ENCODE results near the gene ALKBH8. TPM values are rescaled to one million over a fixed set of nuclear protein-coding genes. Genes with fewer than 3 reads are reported as not detected.

Gene ALKBH8
- total RNA-seq, 1 donor from 2014 or later: 11.6 TPM

DNA sequence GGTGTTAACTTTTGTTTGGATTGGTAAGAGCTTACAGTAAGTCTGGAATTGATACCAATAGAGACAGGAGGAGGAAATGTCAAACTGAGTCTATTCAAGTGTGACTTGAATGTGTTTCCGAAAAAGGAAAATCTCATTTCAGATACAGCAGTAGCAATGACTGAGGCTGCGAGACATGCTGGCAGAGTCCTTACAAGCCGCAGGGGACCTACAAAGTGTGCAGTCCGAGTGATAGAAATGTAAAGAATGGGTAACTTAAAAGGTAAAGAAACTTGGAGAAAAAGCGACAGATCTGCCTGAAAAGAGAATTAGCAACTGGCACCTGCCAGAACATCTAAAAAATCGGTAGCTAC is 108.4 kb downstream of the ALKBH8 start:
- DNase-seq (ENCODE audit: low spot score): no peak
- no peak for ATAC-seq
- intact Hi-C loops (cut with DNase I): no loop called here

DNA sequence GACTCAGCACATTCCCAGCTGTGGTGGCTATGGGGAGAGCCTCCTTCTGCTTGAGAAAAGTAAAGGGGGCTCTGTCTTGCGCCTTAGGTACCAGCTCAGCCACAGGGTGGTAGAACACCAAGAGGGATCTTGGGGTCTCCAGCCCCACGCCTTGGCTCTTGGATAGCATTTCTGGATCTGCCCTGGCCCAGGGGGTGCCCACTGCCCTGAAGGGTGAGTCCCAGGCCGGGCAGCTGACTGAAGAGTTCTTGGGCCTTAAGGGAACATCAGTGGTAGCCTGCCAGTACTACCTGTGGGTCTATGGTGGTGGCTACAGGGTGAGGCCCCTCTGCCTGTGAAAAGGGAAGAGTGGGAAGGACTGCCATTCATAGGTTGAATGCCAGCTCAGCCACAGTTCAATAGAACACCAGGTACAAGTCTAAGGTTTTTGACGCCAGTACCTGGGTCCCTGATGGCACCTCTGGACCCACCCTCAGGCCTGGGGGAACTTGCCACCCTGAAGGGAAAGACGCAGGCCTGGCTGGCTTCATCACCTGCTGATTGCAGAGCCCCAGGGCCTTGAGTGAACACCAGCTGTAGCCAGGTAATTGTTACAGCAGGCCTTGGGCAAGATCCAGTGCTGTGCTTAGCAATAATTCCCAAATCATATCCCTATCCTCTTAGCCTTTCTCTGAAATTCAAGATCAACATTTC is 111.8 kb downstream of the ALKBH8 start:
- ATAC-seq (no peak), DNase-seq (ENCODE audit: low spot score) (no peak)
- intact Hi-C loops (cut with DNase I): no loop called here

Other genes starting within 250 kb of the ALKBH8 start
- gene CWF19L2, start 107.9 kb downstream of the ALKBH8 start, total RNA-seq: 28.7 TPM
- gene ELMOD1, start 25.4 kb upstream of the ALKBH8 start, total RNA-seq: 0.36 TPM
- gene SLN, start 146.3 kb upstream of the ALKBH8 start, total RNA-seq: not detected